Heart left ventricle (tissue), 13 donors: ENCODE measurements around the gene SBNO2.

ENCODE experiments used
- CTCF ChIP-seq, 12 donors: fragments of 200-600 bp; sonication (generic) in 4 of 12; IDR thresholded peaks; one replicate each; pipeline versions ENCODE4 v1.5.0 to v1.8.0; 2018 to 2022; ENCODE audit warnings: antibody characterized with exemption in 12 of 12, mild to moderate bottlenecking in 5 of 12
- POLR2A ChIP-seq, 2 donors: fragments of 450-650 bp; IDR thresholded peaks; one replicate each; pipeline ENCODE4 v1.6.1; 2017; ENCODE audit warnings: antibody characterized with exemption in 2 of 2, mild to moderate bottlenecking in 2 of 2, moderate library complexity in 2 of 2
- donor health status: ischemic (EF 13 %, LVEDD 7.1; RV severe dilation, severe dysfunction).
- donor health status: DM: no; HTN: yes; CAD: no.
- donor health status: DM: no; HTN: no; CAD: no.
- donor health status: ischemic (EF 25% LVEDD 6.9; RV normal size, moderate dysfunction).
- donor health status: ischemic (EF 25% LVEDD 5.7; RV mildly dilated, moderate dysfunction).
- donor health status: ischemic (EF 35%, LVEDD 5.7; RV mildly dilated, moderate dysfunction).
- donor health status: nonischemic (EF 11% LVEDD 7.7; RV severe dilation, severe dysfunction).
- donor health status: DM: yes; HTN: yes; CAD: no.
- donor health status: PGD.
- donor health status: ischemic (EF 29% LVEDD 5.4; RV normal size, mild dysfunction).
- donor health status: nonischemic (EF 23%, LVEDD 6.1; RV moderate dilation, normal function).

DNA sequence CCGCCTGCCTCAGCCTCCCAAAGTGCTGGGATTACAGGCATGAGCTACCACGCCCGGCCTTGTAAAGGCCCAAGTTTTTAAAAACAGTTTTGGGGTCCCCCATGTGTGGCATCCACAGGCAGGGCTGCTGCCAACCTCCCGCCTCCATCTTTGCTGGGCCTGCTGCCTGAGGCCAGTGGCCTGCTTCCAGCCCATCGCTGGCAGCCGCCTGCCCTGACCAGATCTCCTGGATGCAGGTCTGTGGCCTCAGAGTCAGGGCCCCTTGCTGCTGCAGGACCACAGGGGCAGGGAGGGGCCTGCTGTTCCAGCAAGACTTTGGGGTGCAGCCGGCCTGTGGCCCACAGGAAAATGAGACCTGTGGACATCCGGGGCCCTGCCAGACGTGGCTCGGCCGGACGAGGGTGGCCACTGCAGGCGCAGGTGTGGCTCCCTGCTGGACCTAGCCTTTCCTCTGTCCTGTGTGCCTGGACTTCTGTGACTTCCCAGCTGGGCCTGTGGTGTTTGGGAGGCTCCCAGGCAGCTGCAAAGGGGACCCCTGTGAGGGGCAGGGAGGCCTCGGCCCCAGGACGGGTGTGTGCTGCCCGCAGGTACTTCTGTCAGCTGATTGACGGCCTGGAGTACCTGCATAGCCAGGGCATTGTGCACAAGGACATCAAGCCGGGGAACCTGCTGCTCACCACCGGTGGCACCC lies 45.9 kb upstream of the SBNO2 start:
- TF ChIP-seq CTCF (IDR thresholded peaks at IDR 0.05): no peak
- no peak for TF ChIP-seq POLR2A (IDR thresholded peaks at IDR 0.05)
